Stimulated activated CD4-positive, alpha-beta T cell treated with anti-CD3 and anti-CD28 coated beads, Interleukin-15, amount 100 ng/mL, for 24 hours (primary cell): ENCODE measurements around the gene CFAP20DC.
"Not testable (repeated sequence)": the region's sequence is repeated elsewhere in the genome, so short reads cannot be mapped to it uniquely, and the experiment has no call there.

Experiments used
- DNase-seq: peaks from one replicate; pipeline ENCODE4 v3.0.0-alpha.2; 2020

CFAP20DC gene

DNA sequence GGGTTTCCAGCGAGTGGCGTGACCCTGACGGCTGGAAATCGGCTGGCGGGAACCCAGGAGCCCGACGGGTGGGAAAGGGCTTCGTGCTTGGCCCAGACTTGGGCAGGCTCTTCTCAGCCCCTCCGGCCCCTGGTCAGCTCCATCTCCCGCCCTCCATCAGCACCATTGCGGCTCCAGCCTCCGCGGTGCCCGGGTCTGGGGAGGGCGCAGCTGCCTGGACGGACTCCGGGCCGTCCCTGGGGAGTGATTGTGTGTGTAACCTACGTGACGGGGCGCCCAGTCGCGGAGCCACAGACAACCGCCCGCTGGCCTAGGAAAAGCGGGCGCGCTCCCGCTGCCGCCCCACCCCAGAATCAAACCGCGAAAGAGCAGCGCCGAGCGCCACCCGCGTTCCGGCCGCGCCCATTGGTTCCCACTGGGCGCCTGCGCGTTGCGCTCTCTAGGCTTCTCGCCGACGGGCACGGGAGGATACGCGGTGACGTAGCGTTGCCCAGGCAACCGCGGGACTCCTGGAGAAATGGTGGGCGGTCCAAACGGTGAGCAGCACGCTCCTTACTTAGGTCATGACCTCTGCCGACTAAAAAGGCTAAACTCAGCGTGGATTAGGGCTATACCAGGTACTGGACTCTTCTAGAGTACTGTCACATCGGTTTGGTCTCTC is at the start of gene CFAP20DC:
CFAP20DC (minus strand) TSS at position 355 of the 661 bp plus-strand sequence. CDS start 394 bp downstream, outside the sequence.
- peak; percentile 96 for DNase-seq

DNA sequence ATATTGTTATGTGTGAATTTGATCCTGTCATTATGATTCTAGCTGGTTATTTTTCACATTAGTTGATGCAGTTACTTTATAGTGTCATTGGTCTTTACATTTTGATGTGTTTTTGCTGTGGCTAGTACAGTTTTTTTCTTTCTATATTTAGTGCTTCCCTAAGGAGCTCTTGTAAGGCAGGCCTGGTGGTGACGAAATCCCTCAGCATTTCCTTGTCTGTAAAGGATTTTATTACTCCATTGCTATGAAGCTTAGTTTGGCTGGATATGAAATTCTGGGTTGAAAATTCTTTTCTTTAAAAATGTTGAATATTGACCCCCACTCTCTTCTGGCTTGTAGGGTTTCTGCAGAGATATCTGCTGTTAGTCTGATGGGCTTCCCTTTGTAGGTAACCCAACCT is 48.7 kb upstream of the CFAP20DC start:
- not testable (repeated sequence) for DNase-seq

DNA sequence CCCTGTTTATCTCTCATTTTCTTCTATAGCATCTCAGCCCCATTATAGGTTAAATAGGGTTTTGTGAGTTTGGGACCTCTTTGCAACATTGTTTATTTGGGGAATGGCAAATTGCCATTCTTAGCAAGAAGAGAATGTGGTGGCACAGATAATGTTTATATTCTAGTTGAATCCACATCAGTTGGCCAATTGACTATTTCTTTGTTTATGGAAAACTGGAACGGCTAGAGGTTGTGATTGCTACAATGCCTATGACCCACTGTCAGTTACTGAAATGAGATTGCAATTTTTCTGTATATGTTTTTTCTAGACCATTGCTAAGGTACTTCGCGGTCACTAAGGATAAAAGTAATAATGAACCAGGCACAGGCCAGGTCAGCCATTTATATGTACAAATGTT is 44.6 kb upstream of the CFAP20DC start:
- DNase-seq, result no peak

DNA sequence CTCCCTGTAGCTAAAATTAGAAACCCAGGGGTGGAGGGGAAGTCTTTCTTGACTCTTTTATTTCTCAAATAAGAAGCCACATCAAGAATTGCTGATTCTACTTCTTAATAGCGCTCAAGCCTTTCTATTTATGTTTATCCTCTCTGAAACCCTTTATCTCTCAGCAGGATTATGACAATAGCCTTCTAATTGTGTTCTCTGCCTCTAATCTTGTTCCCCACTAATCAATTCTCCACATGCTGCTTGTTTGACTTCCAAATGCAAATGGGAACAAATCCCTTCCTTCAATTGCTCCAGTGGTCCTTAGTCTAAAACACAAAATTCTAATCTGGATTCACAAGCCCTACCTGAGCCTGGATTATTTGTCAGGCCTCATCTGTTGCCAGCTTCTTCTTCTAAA is 43.7 kb upstream of the CFAP20DC start:
- no peak for DNase-seq

DNA sequence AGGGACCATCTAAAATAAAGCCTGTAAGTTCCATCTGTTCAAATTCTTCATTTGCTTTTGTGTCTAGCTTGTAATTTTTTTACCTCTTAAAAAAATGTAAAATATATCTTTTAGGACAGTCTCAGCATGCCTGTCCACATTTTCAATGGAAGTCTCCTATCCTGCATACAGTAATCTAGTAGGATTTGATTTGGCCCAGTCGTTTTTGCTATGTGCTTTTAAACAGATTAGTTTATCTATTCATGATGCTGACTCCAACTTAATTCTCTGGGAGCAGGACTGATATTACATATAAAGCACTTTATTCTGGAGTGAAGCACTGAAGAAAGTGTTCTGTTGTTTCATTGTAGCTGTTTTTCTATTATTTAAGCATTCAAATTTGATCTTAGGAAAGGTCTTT is 38.9 kb upstream of the CFAP20DC start:
- DNase-seq, result no peak

DNA sequence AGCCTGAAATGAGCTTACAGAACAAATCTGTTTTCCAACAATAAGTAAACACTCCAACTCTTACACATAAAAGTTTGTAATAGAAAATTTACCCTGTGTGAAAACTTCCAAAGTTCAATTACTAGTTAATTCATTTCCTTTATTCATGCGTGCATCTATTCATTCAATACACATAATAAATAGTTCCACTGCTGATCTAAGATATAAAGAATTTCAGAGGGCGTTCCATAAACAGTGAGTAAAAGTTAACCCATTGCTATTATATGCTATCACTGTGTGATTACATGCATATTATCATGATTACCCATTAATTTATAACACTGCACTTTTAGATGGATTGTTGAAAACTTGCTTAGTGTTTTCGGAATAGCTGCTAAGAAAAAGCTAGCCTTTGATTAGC is 36.2 kb upstream of the CFAP20DC start:
- no peak for DNase-seq

DNA sequence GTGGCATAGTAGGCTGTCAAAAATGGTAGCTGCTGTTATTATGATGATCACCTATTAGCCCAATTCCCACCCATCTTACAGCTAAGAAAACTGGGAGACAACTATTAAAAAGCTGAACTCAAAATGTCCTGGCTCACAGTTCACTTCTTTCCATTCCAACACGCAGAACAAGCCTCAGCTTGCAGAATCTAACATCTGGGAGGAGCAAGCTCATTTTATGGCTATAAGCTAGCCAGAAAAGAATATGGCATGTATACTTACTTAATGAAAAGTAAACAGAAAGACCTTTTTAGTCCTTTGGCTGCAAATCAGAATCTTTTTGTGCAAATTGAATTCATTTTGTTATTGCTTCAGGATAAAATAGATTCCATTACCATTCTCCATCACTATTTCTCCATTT is 34.8 kb upstream of the CFAP20DC start:
- DNase-seq, result no peak

DNA sequence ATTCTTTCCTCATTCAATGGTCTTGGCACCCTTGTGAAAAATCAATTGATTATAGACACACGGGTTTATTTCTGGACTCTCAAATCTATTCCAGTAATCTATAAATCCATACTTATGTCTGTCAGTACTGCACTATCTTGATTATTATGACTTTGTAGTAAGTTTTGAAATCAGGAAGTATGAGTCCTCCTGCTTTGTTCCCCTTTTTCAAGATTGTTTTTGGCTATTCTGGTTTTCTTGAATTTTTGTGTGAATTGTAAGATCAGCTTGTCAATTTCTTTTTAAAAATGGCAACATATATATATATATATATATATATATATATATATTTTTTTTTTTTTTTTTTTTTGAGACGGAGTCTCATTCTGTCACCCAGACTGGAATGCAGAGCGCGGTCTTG is 32.3 kb upstream of the CFAP20DC start:
- DNase-seq, result no peak

DNA sequence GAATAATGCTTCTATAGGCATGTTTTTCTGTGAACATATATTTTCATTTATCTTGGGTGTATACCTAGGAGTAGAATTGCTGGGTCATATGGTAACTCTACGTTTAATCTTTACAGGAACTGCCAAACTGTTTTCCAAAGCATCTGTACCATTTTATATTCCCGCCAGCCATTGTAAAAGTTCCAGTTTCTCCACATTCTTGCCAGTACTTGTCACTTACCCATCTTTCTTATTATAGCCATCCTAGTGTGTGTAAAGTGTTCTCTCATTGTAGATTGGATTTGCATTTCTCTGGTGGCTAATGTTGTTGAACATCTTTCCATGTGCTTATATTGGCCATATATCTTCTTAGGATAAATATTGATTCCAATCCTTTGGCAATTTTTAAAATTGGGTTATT is 31.2 kb upstream of the CFAP20DC start:
- no peak for DNase-seq

DNA sequence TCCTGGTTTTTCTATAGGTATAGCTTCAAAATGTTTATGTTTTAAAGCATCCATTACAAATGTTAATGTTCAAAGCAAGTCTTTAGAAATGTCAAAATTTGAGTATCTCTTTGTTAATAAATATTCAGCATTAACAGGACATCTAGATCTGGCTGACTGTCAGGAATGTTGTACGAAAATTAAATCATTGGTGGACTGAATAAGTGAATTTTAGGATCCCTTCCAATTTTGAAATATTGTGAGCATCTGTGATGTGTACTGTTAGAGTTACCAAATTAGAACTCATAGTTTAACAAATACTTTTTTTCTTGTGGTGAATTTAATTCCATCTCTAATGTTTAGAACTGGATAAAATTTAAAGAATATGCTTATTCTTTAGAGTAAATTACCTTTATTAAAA is 30.1 kb upstream of the CFAP20DC start:
- no peak for DNase-seq

DNA sequence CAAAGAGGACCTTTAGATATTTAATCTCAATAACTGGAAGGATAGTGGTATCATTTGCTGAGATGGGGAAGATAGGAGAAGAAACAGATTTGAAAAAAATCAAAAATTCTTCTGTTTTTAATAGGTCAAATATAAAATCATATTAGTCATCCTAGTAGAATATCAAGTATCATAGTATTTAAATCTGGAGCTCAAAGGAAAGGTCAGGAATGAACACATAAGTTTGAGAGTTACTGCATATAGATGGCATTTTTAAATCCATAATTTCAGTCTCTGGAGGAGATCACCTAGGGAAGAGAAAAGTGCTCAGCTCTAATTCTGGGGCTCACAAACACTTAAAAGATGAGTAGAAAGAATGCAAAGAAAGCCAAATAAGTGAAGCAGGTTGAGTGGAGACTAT is 24.9 kb upstream of the CFAP20DC start:
- DNase-seq, result no peak

DNA sequence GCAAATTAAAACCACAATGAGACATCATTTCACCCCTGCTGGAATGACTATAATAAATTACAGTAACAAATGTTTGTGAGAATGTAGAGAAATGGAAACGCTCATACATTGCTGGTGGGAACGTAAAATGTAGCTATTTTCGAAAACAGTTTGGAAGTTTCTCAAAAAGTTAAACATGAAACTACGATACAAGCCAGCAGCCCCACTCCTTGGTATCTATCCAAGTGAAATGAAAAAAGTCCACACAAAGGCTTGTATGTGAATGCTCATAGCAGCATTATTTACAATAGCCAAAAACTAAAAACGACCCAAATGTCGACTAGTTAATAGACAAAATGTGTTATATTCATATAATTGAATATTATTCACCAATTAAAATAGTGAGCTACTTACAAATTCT is 22.9 kb upstream of the CFAP20DC start:
- no peak for DNase-seq

DNA sequence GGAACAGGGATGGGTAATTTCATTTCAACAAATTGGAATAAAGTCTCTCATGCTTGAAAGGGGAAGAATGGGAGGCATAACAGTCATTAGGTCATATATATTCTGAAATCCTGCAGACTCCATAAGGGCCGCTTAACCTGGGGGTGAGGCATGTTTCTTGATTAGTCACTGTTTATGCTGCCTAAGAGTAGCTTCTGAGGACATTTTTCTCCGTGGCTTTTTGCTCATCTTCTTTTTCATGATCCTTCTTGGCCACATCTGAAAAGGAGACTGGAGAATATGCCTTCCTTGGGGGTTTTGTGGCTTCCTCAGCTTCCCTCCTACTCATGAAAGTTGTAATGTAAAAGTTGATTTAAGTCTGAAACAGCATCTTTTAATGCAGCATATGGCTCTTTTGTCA is 20.0 kb upstream of the CFAP20DC start:
- no peak for DNase-seq

DNA sequence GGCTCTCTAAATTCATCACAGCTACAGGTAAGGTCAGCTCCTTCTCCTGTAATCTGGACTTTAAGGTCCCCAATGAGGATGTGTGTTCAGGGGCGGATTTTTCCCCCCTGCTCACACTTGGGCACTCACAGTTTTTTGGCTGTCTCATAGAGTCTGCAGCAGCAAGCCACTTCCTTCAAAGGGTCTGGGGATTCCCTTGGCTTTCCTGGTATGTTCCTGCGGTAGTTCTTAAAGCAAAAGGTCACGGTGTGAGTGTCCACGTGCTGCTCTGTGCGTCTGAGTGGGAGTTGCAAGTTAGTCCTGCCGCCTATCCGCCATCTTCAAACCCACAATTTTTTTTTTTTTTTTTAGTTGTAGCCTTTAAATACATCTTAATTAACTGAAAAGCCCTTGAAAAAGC is 15.4 kb upstream of the CFAP20DC start:
- DNase-seq, result no peak

DNA sequence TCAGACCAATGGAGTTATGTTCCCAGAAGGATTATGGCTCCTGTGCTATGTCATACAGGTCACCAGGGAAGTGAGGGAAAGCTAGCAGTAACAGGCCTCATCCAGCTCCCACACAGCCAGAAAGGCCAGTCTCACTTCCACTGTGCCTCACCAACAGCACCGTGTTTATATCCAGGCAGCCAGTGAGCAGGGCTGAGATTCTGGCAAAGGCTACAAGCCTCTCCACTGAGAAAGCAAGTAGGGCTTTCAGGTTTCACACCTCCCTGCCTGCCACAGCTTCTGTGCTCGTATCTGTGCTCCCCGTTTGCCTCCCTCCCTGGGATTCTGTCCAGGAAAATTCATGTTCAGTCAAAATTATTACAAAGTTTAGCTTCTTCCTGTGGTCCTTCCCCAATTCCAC is 14.9 kb upstream of the CFAP20DC start:
- no peak for DNase-seq

DNA sequence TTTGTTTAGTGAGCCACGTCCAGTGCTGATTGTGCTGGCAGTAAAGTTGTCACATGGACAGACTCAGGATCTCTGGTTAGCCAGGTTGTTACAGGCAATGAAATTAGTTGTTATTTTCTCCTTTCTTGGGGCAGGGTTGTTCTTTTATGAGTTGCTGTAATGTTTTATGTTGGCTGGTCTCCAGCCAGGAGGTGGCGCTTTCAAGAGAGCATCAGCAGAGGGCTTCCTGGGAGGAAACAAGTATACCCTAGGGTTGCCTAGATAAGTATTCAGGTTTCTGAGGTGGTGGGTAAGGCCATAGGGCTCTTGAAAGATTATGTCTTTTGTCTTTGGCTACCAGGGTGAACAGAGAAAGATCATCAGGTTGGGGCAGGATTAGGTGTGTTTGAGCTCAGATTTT is 14.5 kb upstream of the CFAP20DC start:
- DNase-seq, result no peak

DNA sequence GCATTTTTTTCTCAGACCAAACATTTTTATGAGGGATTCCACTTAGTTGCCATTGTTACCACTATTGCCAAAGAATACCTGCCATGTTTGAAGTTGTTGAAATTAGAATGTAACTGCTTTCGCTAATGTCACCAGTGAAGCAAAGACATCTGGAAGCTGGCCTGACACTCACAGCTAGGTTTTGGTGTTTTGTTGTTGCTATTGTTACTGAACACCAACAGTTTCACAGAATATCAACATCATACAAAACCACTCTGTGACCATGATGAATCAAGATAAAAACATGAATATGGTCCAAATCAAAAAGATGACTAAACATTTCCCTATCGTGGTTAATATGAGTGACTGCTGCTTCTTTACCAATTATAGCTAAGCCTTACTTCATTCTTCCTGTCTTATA is 6.9 kb upstream of the CFAP20DC start:
- DNase-seq, result no peak

DNA sequence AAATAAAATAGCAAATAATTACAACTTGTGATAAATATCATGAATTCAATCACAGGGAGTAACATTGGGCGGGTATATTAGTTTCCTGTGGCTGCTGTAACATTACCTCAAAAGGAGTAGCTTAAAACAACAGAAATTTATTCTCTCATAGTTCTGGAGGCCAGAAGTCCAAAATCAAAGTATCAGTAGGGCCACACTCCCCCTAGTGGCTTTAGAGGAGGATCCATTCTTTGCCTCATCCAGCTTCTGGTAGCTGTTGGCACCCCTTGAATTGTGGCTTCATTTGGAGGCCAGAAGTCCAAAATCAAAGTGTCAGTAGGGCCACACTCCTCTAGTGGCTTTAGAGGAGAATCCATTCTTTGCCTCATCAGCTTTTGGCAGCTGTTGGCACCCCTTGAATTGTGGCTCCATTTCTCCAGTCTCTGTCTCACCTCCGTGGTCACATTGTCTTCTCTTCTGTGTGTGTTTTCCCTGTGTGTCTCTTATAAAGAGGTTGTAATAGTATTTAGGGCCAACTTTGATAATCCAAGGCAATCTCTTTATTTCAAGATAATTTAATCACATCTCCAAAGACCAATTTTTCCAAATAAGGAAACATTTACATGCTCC is 3.1 kb upstream of the CFAP20DC start:
- peak; percentile 19 for DNase-seq

DNA sequence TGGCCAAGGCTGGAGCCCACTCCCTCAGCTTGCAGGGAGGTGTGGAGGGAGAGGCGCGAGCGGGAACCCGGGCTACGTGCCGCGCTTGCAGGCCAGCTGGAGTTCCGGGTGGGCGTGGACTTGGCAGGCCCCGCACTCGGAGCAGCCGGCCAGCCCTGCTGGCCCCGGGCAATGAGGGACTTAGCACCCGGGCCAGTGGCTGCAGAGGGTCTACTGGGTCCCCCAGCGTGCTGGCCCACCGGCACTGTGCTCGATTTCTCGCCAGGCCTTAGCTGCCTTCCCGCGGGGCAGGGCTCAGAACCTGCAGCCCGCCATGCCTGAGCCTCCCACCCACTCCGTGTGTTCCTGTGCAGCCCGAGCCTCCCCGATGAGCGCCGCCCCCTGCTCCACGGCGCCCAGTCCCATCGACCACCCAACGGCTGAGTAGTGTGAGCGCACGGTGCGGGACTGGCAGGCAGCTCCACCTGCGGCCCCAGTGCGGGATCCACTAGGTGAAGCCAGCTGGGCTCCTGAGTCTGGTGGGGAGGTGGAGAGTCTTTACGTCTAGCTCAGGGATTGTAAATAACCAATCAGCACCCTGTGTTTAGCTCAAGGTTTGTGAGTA is 1.1 kb upstream of the CFAP20DC start:
- DNase-seq, result not testable (repeated sequence)

DNA sequence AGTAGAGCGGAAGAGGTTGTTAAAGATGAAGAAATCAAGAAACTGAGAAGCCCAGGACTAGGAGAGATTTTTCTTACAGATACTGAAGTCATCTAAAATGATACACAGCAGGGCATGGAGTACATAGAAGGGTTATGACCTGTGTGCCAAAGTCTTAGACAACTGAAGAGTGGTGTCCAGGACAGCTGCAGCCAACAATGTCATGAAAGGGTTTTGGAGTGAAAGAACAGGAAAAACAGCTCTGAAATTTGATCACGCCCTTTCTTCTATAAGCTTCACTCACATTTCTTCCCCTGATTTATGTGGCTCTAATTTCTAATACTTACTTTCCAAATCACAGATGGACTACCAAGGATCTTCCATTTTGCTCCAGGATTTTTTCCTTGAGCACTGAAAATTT is 3.0 kb downstream of the CFAP20DC start:
- no peak for DNase-seq

DNA sequence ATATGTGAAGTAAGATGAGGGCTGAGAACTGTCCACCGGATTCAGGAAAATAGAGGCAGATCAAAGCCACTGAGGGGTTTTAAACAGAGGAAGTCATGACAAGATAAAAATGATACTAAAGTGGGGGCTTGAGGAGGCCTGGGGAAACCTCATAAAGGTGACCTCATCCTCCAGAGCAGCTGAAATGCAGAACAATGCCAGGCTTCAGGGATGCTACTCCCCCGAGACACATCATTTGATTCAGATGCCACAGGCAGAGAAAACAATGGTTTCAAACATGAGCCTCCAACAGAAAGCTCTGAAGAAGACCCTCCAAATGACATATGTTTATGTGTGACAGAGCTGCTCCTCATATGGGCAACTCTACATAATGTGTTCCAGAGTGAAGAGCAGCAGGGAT is 6.4 kb downstream of the CFAP20DC start:
- no peak for DNase-seq

DNA sequence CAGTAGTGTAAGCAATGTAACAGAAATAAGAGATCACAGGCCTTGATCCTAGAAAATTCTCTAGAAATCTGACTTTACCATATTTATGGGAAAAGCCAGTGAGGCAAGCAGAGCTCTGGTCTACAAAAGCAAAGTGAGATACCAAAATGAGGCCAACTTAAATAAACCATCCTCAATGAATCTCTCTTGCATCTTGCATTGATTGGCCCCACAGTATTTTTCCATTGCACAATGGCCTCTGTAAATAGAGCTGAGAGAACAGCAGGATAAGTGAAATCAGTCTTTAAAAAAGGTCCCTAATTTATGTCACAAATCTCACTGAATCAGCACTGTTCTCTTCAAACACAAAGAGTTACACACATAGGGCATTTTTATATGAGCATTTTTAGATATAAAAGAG is 8.9 kb downstream of the CFAP20DC start:
- DNase-seq, result no peak

DNA sequence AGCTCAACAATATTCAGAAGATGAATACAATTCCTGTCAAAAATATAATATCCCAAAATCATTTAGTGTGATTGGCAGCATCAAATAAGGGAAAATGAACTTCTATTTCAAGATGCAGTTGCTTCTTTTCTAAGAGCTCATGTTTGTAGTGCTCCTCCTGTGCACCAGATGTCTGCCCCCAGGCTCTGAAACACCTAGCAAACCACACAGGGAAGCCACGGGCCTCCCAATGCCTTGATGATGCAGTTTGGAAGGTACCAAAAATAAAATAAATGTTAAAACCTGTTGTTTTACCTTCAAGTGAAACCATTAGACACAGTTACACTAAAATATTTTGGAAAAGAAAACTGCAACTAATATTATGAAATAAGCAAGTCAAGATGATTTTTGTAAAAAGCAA is 22.2 kb downstream of the CFAP20DC start:
- DNase-seq, result no peak

DNA sequence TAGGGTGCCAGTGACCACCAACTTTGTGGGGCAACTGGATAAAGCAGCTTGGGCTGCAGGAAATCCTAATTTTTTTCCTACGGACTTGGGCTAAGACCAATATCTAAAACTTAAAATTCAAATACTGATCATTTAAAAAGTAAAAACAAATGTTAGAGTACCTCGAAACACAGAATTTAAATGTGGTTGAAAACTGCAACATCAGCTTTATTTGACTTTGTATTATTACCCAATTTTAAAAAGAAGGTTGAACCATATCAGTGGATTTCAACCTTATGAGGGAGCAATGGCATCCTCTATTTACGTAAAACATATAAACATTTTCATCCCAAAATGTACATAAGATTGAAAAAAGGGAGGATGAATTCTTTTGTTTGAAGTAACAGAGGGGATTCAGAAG is 26.2 kb downstream of the CFAP20DC start:
- DNase-seq, result no peak

DNA sequence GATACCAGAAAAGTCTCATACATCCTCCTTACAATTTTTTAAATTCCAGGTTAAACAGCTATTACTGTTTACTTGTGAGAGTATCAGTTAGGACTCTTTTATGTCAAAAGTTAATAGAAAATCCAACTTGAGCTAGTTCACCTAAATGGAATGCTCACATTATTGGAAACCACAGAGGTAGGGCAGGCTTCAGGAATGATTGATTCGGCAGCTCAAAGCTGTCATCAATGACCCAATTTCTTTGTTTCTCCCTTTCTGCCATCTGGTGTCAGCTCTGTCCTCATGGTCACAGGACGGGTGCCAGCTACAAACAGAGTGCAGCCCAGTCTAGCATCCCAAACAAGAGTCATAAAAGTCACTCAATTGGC is 32.2 kb downstream of the CFAP20DC start:
- DNase-seq, result no peak
